ENCODE results near the gene MEGF11.

MEGF11 gene

GRCh38 chr15:66138892-66139590 lies 114.5 kb downstream of the MEGF11 start:
- no peak for DNase-seq

GRCh38 chr15:66138096-66138783 lies 115.3 kb downstream of the MEGF11 start:
- no peak for DNase-seq

DNA sequence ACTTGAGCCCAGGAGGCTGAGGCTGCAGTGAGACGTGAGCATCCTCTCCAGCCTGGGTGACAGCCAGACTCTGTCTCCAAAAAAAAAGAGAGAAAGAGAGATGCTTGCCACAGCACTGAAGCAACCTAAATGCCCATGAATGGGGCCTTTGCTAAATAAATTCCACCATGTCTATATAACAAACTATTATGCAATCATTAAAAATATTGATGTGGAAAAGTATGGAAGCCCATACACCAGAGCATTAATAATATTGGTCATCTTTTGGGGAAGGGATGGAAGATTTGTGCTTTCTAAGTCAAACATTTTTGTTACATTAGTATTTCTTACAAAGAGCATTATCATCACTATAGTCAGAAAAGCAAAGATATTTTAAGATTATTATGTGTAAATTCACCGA lies 116.6 kb downstream of the MEGF11 start:
- no peak for DNase-seq

DNA sequence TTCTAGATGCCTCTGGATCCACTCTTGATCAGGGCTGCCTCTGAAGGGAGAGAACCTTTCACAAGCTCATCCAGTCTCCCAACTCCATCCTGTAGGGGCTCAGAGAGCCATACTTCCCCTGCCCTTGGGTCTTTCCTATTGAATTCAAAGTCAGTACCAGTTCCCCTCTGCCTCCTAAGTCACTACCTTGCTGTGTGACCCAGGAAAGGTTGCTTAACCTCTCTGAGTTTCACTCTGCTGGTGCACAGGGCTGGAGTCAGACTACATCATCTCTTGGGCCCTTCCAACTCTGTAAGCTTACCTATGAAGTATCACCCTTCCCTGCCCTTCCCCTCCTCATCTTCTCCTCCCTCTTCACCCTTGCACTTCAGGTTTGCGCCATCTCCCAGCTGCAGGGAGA lies 117.9 kb downstream of the MEGF11 start:
- no peak for DNase-seq

- no peak for DNase-seq
Observed at GRCh38 chr15:66134284-66134683, 119.3 kb downstream of the MEGF11 start.

DNA sequence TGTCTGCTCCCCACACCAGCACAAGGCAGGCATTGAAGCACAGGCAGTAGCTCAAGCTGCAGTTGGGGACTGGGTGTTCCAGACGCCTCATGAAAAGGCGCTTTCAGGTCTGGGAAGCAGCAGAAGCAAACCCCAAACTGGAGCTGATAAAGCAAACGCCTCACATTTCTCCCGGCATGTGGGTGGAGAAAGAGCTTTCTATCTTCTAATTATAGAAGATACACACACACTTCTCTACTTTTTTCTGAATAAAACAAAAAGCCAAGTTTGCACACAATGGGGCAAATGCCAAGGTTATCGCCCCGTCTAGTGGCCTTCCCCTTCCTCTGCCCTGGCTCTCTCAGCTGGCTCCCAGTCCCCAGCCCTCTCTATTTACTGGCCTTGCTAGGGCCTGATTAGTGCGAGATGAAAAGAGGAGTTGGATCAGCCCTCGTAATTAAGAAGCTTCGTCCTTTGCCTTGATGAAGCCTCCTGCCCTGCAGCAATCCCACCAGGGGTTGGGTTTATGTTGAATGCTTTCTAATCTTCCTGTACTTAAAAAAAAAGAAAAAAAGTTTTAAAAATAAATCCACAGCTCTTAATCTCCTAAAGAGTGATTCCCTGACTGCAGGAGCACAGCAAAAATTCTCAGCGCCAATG lies 120.2 kb downstream of the MEGF11 start:
- no peak for DNase-seq

- no peak for DNase-seq
Observed at GRCh38 chr15:66132251-66132816, 121.2 kb downstream of the MEGF11 start.

DNA sequence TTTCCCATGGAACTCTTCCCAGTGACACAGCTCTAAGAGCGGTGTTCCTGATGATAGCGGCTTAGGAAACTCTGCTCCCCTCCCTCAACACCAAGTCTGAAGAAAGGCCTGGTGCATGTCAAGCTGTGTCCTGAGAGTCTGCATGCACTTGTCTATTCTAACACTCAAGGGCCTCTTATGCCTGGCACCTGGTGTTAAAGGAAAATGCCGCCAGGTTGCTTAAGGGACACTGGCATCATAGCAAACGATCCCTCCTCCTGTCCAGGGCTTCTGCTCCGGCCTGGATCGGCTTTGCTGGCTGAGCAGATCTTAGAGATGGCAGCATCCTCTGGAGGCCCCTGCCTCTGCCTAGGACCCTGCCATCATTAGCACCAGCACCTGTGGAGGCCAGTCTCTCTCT lies 121.7 kb downstream of the MEGF11 start:
- no peak for DNase-seq

- no peak for DNase-seq
Observed at GRCh38 chr15:66131200-66131599, 122.3 kb downstream of the MEGF11 start.

GRCh38 chr15:66130496-66131034 lies 123.0 kb downstream of the MEGF11 start:
- no peak for DNase-seq

DNA sequence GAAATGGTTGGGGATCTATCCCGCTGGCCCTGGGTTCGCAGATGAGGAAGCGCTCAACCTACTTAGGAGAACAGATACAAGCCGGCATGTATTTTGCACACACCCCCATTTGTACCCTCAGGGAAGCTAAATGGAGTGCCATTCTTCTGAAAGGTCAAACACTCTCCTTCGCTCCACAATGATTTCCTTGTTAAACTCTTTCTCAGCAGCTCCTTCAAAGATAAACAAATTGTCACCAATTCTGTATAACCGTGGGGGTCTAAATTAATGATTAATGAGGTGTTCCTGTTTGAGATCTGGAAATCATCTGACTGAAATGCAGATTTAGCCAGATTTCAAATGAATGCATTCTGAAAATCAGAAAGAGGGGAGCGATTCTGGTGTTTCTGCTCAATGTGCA lies 124.0 kb downstream of the MEGF11 start:
- DNase-seq, result no peak

DNA sequence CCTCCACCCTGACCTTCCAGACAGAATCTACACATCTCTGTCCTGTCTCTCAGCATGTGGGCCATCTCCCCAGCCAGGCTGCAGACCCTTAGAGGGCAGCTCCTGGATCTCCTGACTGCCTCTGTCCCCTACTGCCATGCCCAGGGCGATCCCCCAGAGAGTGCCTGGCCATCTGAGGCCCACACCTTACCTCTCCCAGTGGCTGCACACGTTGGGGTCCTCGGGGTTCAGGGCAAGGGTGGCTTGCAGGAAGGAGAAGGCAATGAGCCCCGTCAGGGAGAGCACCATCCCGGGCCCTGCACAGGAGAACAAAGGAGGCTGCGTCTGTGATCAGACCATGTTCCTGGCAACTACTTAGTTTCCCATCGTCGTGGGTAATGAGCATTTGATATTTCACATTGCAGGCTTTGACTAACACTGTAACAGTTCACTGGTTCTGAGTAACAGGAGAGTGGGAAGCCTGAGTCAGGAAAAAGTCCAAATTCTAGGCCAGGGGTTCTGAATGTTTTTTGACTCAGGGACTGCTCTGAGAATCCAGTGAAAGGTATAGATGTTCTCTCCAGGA lies 125.4 kb downstream of the MEGF11 start:
- no peak for DNase-seq

DNA sequence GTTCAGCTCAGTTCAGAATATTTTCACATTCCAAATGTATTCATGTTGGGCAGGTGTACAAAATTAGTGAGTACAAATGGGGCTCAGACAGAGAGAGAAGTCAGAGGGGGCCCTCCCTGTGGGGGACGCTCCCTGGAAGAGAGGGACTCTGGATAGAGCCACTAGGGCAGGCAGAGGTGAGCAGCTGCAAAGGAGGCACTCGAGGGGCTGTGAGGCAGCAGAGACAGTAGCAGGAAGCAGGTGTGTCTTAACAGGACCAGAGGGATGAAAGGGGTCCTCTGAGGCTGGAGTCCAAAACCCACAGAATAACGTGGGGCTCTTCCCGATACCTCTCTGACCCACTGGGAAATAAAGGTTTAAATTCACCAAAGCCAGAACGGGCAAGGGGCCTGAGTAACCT lies 127.1 kb downstream of the MEGF11 start:
- DNase-seq, result no peak

- DNase-seq, result no peak
Observed at GRCh38 chr15:66126031-66126441, 127.5 kb downstream of the MEGF11 start.

- DNase-seq, result no peak
Observed at GRCh38 chr15:66124651-66125050, 128.9 kb downstream of the MEGF11 start.

GRCh38 chr15:66123799-66124198 lies 129.8 kb downstream of the MEGF11 start:
- no peak for DNase-seq

- no peak for DNase-seq
Observed at GRCh38 chr15:66120422-66120821, 133.1 kb downstream of the MEGF11 start.

- DNase-seq, result no peak
Observed at GRCh38 chr15:66117841-66118240, 135.7 kb downstream of the MEGF11 start.

DNA sequence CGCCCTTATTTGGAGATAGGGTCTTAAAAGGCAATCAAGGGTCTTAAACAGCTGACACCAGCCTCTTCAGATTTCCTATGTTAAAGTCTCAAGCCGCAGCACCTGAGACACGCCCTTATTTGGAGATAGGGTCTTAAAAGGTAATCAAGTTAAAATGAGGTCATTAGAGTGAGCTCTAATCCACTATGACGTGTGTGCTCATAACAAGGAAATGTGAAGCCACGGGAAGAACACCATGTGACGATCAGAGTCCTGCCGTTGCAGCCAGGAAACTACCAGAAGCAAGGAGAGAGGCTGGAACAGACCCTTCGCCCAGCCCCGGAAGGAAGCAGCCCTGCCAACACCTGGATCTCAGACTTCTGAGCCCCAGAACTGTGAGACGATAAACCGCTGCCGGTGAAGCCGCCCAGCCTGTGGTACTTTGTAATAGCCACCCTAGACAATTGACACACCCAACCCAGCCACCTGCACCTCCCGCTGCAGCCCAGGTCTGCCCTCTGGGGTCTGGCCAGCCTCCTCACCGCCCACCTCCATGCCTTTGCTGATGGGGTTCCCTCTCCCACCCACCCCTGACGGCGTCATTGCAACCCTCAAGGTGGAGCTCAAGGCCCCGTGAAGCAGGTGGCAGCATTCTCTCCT lies 137.9 kb downstream of the MEGF11 start:
- peak in 3 of 5 experiments; percentile 12 to 76 (median 19) for DNase-seq

DNA sequence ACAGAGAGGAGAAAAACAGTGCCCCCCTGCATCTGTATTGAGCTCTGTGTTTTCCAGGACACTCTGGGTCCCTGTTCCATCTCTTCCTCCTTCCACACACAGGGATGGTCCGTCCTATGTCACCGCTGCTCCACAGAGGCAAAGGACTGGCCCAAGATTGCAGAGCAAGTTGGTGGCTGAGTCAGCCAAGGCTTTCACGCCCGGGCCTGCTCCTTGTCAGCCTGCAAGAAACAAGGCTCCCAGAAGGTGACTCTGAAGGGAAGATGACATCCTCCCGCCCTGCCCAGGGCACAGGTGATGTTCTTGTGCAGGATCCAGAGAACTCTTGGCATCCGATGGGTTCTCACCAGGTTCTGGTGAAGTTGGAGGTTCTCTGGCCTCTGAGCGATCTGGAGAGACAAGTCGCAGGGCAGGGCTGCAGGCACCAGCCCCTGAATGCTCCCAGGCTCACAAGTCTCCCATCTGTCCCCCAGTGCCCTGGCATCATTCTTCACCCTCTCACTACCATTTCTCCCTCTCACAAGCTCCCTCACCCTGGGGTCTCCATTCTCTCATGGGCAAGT lies 138.6 kb downstream of the MEGF11 start:
- no peak for DNase-seq

GRCh38 chr15:66112388-66112787 lies 141.2 kb downstream of the MEGF11 start:
- DNase-seq, result no peak

- no peak for DNase-seq
Observed at GRCh38 chr15:66111363-66111762, 142.2 kb downstream of the MEGF11 start.

Data from T-helper 2 cell (primary cell).